HCT116 (cell line): ENCODE measurements around the gene CDIP1. TPM values are rescaled to one million over a fixed set of nuclear protein-coding genes. Genes with fewer than 3 reads are reported as not detected.

Experiments
- ATAC-seq: fragments of 200-7000 bp; cut with Tn5 transposase; 2 replicates; pipeline ENCODE4 v1.9.1; 2020; ENCODE audit warnings: mild to moderate bottlenecking, moderate library complexity
- BruUV-seq: library from RNA; stranded (reverse); fragments of 400-500 nt; replicated peaks from 2 replicates; lab custom pipeline; 2021; lab: Mats Ljungman, UMichigan
- CTCF ChIA-PET: fragments of 300-600 bp; sonication (Branson Sonifier 250); formaldehyde crosslinking; loops from one replicate; lab custom pipeline; 2021; ENCODE audit warnings: antibody characterized with exemption; lab: Charles Lee
- POLR2A ChIA-PET: fragments of 300-600, 350-600 bp; sonication (Branson Sonifier 250); formaldehyde crosslinking; loops from one replicate; lab custom pipeline; 2021; ENCODE audit warnings: antibody characterized with exemption; lab: Charles Lee
- RAD21 ChIA-PET, 2 experiments: fragments of 300-600 bp; sonication (Branson Sonifier 250); formaldehyde crosslinking; loops; one replicate each; lab custom pipeline; 2023; ENCODE audit warnings: low total read pairs in 2 of 2; ENCODE audit not compliant: uncharacterized antibody in 2 of 2, unreplicated experiment in 2 of 2, low non-redundant PET in 1 of 2; lab: Charles Lee
- DNase-seq: peaks from one replicate; pipeline ENCODE4 v3.0.0-alpha.2; 2010; ENCODE audit warnings: low read depth, low spot score
- H2AFZ ChIP-seq: fragments of 200-600 bp; shearing (Covaris generic), sonication (generic); 2 replicates; pipeline ENCODE4 v1.6.1; 2017; ENCODE audit warnings: low read depth, mixed run types, mixed read lengths, antibody characterized with exemption, low read length; ENCODE audit not compliant: poor library complexity, severe bottlenecking
- H3K27ac ChIP-seq: 2 replicates; pipeline ENCODE4 v1.5.1; 2012; ENCODE audit warnings: low read depth, low read length
- H3K27me3 ChIP-seq: fragments of 200-600 bp; sonication (generic); 2 replicates; pipeline ENCODE4 v1.6.1; 2016; ENCODE audit warnings: mixed run types, low read length, mixed read lengths; ENCODE audit not compliant: insufficient read depth
- H3K36me3 ChIP-seq, 2 experiments: fragments of 200-500 bp in 1 of 2; fragments of 200-600 bp in 1 of 2; sonication (Bioruptor generic) in 1 of 2; sonication (generic) in 1 of 2; 2 replicates each; pipeline versions ENCODE4 v1.5.1 to v1.6.1; 2014 to 2016; ENCODE audit warnings: low read length in 2 of 2, inconsistent platforms in 1 of 2, mixed read lengths in 1 of 2, mixed run types in 1 of 2; ENCODE audit not compliant: insufficient read depth in 2 of 2, control insufficient read depth in 1 of 2
- H3K4me1 ChIP-seq, 2 experiments: fragments of 200-600 bp in 1 of 2; sonication (generic) in 1 of 2; 2 replicates each; pipeline versions ENCODE4 v1.5.1 to v1.6.1; 2012 to 2017; ENCODE audit warnings: low read length in 2 of 2, inconsistent platforms in 1 of 2, mild to moderate bottlenecking in 1 of 2, mixed read lengths in 1 of 2, mixed run types in 1 of 2, moderate library complexity in 1 of 2; ENCODE audit not compliant: insufficient read depth in 2 of 2, control insufficient read depth in 1 of 2
- H3K4me2 ChIP-seq: fragments of 200-600 bp; sonication (generic); 2 replicates; pipeline ENCODE4 v1.6.1; 2017; ENCODE audit warnings: mixed run types, low read length, mixed read lengths
- H3K4me3 ChIP-seq, 2 experiments: fragments of 200-600 bp in 1 of 2; sonication (generic) in 1 of 2; replicated peaks in 1 of 2; 2 replicates each; pipeline ENCODE4 v1.5.1; 2011 to 2016; ENCODE audit warnings: low read length in 2 of 2, control low read depth in 1 of 2, low read depth in 1 of 2, mild to moderate bottlenecking in 1 of 2, mixed read lengths in 1 of 2, mixed run types in 1 of 2
- H3K79me2 ChIP-seq: fragments of 200-600 bp; sonication (generic); 2 replicates; pipeline ENCODE4 v1.6.1; 2017; ENCODE audit warnings: mild to moderate bottlenecking, mixed run types, low read length, moderate library complexity, mixed read lengths; ENCODE audit not compliant: insufficient read depth
- H3K9ac ChIP-seq: fragments of 200-600 bp; sonication (generic); 2 replicates; pipeline ENCODE4 v1.6.1; 2016; ENCODE audit warnings: low read length, mixed read lengths
- H3K9me2 ChIP-seq: fragments of 200-600 bp; sonication (generic), shearing (Covaris generic); 2 replicates; pipeline ENCODE4 v1.6.1; 2017; ENCODE audit warnings: mixed run types, mild to moderate bottlenecking, moderate library complexity; ENCODE audit not compliant: insufficient read depth
- H3K9me3 ChIP-seq, 2 experiments: fragments of 200-500 bp in 1 of 2; fragments of 200-600 bp in 1 of 2; sonication (Bioruptor generic) in 1 of 2; sonication (generic) in 1 of 2; 2 replicates each; pipeline ENCODE4 v1.6.1; 2014 to 2017; ENCODE audit warnings: low read length in 2 of 2, mixed read lengths in 2 of 2, inconsistent platforms in 1 of 2, low read depth in 1 of 2, mild to moderate bottlenecking in 1 of 2, mixed run types in 1 of 2, moderate library complexity in 1 of 2; ENCODE audit not compliant: control insufficient read depth in 1 of 2, insufficient read depth in 1 of 2
- H4K20me1 ChIP-seq: fragments of 200-600 bp; sonication (generic), shearing (Covaris generic); 2 replicates; pipeline ENCODE4 v1.6.1; 2017; ENCODE audit warnings: mixed run types, mild to moderate bottlenecking, moderate library complexity; ENCODE audit not compliant: insufficient read depth
- CBX3 ChIP-seq: IDR thresholded peaks from 2 replicates; pipeline ENCODE4 v1.6.1; 2012; ENCODE audit warnings: low read depth
- CEBPB ChIP-seq: IDR thresholded peaks from 2 replicates; pipeline ENCODE4 v1.6.1; 2012; ENCODE audit warnings: low read depth
- EGR1 ChIP-seq: IDR thresholded peaks from 2 replicates; pipeline ENCODE4 v1.6.1; 2012; ENCODE audit warnings: low read depth
- ELF1 ChIP-seq: IDR thresholded peaks from 2 replicates; pipeline ENCODE4 v1.6.1; 2012; ENCODE audit warnings: low read depth, borderline replicate concordance
- EZH2 ChIP-seq: fragments of 200-600 bp; sonication (generic); IDR thresholded peaks from 2 replicates; pipeline ENCODE4 v1.6.1; 2017; ENCODE audit warnings: antibody characterized with exemption, mixed run types
- EZH2phosphoT487 ChIP-seq: fragments of 200-600 bp; IDR thresholded peaks from 2 replicates; pipeline ENCODE4 v1.6.1; 2018; ENCODE audit warnings: antibody characterized with exemption, borderline replicate concordance
- FOSL1 ChIP-seq: IDR thresholded peaks from 2 replicates; pipeline ENCODE4 v1.6.1; 2012; ENCODE audit warnings: low read depth
- JUND ChIP-seq: IDR thresholded peaks from 2 replicates; pipeline ENCODE4 v1.6.1; 2012
- POLR2AphosphoS5 ChIP-seq: IDR thresholded peaks from 2 replicates; pipeline ENCODE4 v1.6.1; 2011; ENCODE audit warnings: mild to moderate bottlenecking, low read depth, low read length, moderate library complexity
- RAD21 ChIP-seq: IDR thresholded peaks from 2 replicates; pipeline ENCODE4 v1.6.1; 2012; ENCODE audit warnings: low read depth, mild to moderate bottlenecking
- REST ChIP-seq: IDR thresholded peaks from 2 replicates; pipeline ENCODE4 v1.6.1; 2012; ENCODE audit warnings: low read depth
- SIN3A ChIP-seq: IDR thresholded peaks from 2 replicates; pipeline ENCODE4 v1.6.1; 2012; ENCODE audit warnings: low read depth
- SP1 ChIP-seq: IDR thresholded peaks from 2 replicates; pipeline ENCODE4 v1.6.1; 2012; ENCODE audit warnings: low read depth
- SRF ChIP-seq: IDR thresholded peaks from 2 replicates; pipeline ENCODE4 v1.6.1; 2012; ENCODE audit warnings: low read depth
- TCF7L2 ChIP-seq: IDR thresholded peaks from 2 replicates; pipeline ENCODE4 v1.7.0; 2011; ENCODE audit warnings: borderline replicate concordance, inconsistent platforms; ENCODE audit not compliant: insufficient read depth, insufficient read length; ENCODE audit errors: extremely low read depth
- YY1 ChIP-seq: IDR thresholded peaks from 2 replicates; pipeline ENCODE4 v1.6.1; 2011; ENCODE audit warnings: low read length, low read depth, moderate library complexity, mild to moderate bottlenecking; ENCODE audit not compliant: insufficient replicate concordance; ENCODE audit errors: extremely low read depth
- ZFX ChIP-seq: fragments of 450-650 bp; IDR thresholded peaks from 2 replicates; pipeline ENCODE4 v1.6.1; 2017
- ZNF274 ChIP-seq: fragments of 200-500 bp; sonication (Bioruptor generic); IDR thresholded peaks from 2 replicates; pipeline ENCODE4 v1.6.1; 2014; ENCODE audit warnings: mild to moderate bottlenecking, low read depth, low read length, inconsistent platforms
- intact Hi-C: fragments of 100-400 bp; cut with micrococcal nuclease; formaldehyde crosslinking; loops from 2 replicates; pipeline ENCODE4 v1.10.0; 2022
- total RNA-seq: library from RNA; stranded (reverse); gene quantifications from one replicate; pipeline ENCODE4 v1.2.1, GENCODE V29; 2021; ENCODE audit not compliant: unreplicated experiment
- TF ChIP-seq, protein P1 (sequence below): IDR thresholded peaks from 2 replicates; pipeline ENCODE4 v1.6.1; 2012
- TF ChIP-seq, protein P2 (sequence below): IDR thresholded peaks from 2 replicates; pipeline ENCODE4 v1.6.1; 2012

Gene CDIP1
- total RNA-seq, 1 experiment from 2014 or later, result 7.2 TPM

DNA sequence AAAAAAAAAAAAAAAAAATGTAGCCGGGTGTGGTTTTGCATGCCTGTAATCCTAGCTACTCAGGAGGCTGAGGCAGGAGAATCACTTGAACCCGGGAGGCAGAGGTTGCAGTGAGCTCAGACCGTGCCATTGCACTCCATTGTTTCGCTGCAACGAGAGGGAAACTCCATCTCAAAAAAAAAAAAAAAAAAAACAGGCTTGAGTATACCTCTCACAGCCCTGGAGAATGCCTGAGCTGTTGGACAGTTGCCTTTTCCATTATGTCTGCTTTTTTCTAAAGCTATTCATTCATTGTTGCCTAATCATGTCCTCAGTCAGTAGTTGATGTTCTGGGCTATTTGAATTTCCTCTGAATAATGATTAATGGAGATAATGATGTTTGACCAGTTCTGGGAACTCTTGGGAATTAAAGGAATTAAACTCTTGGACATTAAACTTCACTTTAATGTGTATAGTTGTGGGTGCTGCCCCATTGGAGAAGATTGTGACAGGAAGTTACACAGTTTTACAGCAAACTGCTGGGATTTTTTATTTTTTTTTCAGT, 50.5 kb downstream of the CDIP1 start:
- ChIA-PET RAD21 (no interaction called here), CTCF (no interaction called here), POLR2A (interaction anchor here (2.5 kb wide), 1 partner anchor 12 kb away, joined by 10 read pairs; the partner anchor contains the start of gene HMOX2)
- no peak for ATAC-seq
- Histone ChIP-seq H3K4me2 (peak overlapping the region; percentile 7; the same call in 1 of the 2 replicates), H3K4me3 (no peak overlapping the region), H3K4me1 (peaks cover 19 to 37% of the 10 kb centered on the region in 2 experiments), H4K20me1 (no peaks in the 10 kb centered on the region), H3K27me3 (no peaks in the 10 kb centered on the region), H3K9me3 (no peaks in the 10 kb centered on the region), H2AFZ (no peak overlapping the region), H3K9ac (no peak overlapping the region), H3K36me3 (peaks cover 3 to 4% of the 10 kb centered on the region in 2 experiments; a peak in 3 of 4 replicates), H3K27ac (peak overlapping the region; percentile 52; the same call in 1 of the 2 replicates), H3K9me2 (no peaks in the 10 kb centered on the region), H3K79me2 (peaks cover 64% of the 10 kb centered on the region)
- intact Hi-C loops, result no loop called here
- TF ChIP-seq, protein P1, sequence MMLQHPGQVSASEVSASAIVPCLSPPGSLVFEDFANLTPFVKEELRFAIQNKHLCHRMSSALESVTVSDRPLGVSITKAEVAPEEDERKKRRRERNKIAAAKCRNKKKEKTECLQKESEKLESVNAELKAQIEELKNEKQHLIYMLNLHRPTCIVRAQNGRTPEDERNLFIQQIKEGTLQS, result no peak
- TF ChIP-seq ZNF274 (no peak), JUND (no peak), CBX3 (no peak), CEBPB (no peak), FOSL1 (no peak), EZH2 (no peak), SIN3A (no peak), EGR1 (no peak), REST (no peak), SRF (no peak), POLR2AphosphoS5 (no peak), SP1 (no peak), RAD21 (no peak), EZH2phosphoT487 (no peak), TCF7L2 (no peak), YY1 (no peak), ZFX (no peak), ELF1 (no peak)
- TF ChIP-seq, protein P2, sequence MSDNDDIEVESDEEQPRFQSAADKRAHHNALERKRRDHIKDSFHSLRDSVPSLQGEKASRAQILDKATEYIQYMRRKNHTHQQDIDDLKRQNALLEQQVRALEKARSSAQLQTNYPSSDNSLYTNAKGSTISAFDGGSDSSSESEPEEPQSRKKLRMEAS, result no peak
- BruUV-seq, result no TSS peak
- DNase-seq, result no peak
